Kidney (tissue), 14 donors: ENCODE data around the gene UBE2F. TPM values are rescaled to one million over a fixed set of nuclear protein-coding genes. Genes with fewer than 3 reads are reported as not detected.

Experiments
- DNase-seq, 5 donors: peaks; one replicate each; pipeline ENCODE4 v3.0.0-alpha.2; 2013 to 2020
- FAIRE-seq: peaks from 2 replicates; lab custom pipeline; 2012; peaks lifted over from hg19 to GRCh38; lab: Jason Lieb, UNC
- H3K27ac ChIP-seq, 2 donors: one replicate each; pipeline ENCODE4 v1.7.0; 2013; ENCODE audit warnings: low read depth in 2 of 2, low read length in 2 of 2, inconsistent platforms in 1 of 2
- H3K27me3 ChIP-seq: one replicate; pipeline ENCODE4 v1.7.1; 2013; ENCODE audit warnings: low read length, inconsistent platforms; ENCODE audit not compliant: control insufficient read depth, insufficient read depth
- H3K36me3 ChIP-seq, 3 donors: one replicate each; pipeline versions ENCODE4 v1.7.0 to v1.7.1; 2013; ENCODE audit warnings: low read length in 3 of 3, control low read depth in 1 of 3, inconsistent platforms in 1 of 3; ENCODE audit not compliant: insufficient read depth in 3 of 3, control insufficient read depth in 2 of 3
- H3K4me1 ChIP-seq, 3 donors: one replicate each; pipeline versions ENCODE4 v1.7.0 to v1.7.1; 2013; ENCODE audit warnings: low read length in 3 of 3, inconsistent platforms in 1 of 3, low read depth in 1 of 3; ENCODE audit not compliant: control insufficient read depth in 2 of 3, insufficient read depth in 2 of 3
- H3K4me3 ChIP-seq, 3 donors: one replicate each; pipeline versions ENCODE4 v1.7.0 to v1.8.1; 2013; ENCODE audit warnings: low read length in 3 of 3, control low read depth in 1 of 3, inconsistent platforms in 1 of 3
- H3K9ac ChIP-seq, 3 donors: one replicate each; pipeline versions ENCODE4 v1.7.0 to v1.7.1; 2013; ENCODE audit warnings: low read length in 3 of 3, control low read depth in 1 of 3, inconsistent platforms in 1 of 3
- H3K9me3 ChIP-seq, 3 donors: one replicate each; pipeline versions ENCODE4 v1.7.0 to v1.7.1; 2013; ENCODE audit warnings: low read length in 3 of 3, control low read depth in 1 of 3, inconsistent platforms in 1 of 3; ENCODE audit not compliant: control insufficient read depth in 2 of 3, insufficient read depth in 1 of 3
- CTCF ChIP-seq: IDR thresholded peaks from 3 replicates; pipeline ENCODE4 v1.5.1; 2012; ENCODE audit warnings: mild to moderate bottlenecking, moderate library complexity, borderline replicate concordance; ENCODE audit not compliant: insufficient read depth; ENCODE audit errors: extremely low read depth
- intact Hi-C: fragments of 100-400 bp; cut with DNase I; formaldehyde crosslinking; loops from one replicate; pipeline ENCODE4 v1.11.1; 2022
- polyA plus RNA-seq: library from polyadenylated mRNA; stranded (reverse); fragments of 350-450 nt; fragmentation: Illumina TruSeq; extraction: RNeasy Lipid Tissue Mini Kit (QIAGEN cat#74804); gene quantifications from one replicate; pipeline ENCODE4 v1.2.3, GENCODE V29; 2014; ENCODE audit warnings: low read depth, low replicate concordance; ENCODE audit not compliant: insufficient read depth
- total RNA-seq: library from RNA; stranded (reverse); fragmentation: NEBNext Ultra II Directional; extraction: Animal tissue kit (Norgen Biotek cat#: 25700); gene quantifications from one replicate; pipeline ENCODE4 v1.2.1, GENCODE V29; 2021
- donor health status: control.
- donor health status: control.
- donor health status: control.
- donor health status: control.
- donor health status: control.
- donor health status: DM: yes; HTN: yes; CAD: no.
- donor health status: Normal renal cell carcinoma (clear cell type).

UBE2F gene
- total and polyA plus RNA-seq, 2 donors from 2014 or later, result 34.5 to 68.7 TPM

DNA sequence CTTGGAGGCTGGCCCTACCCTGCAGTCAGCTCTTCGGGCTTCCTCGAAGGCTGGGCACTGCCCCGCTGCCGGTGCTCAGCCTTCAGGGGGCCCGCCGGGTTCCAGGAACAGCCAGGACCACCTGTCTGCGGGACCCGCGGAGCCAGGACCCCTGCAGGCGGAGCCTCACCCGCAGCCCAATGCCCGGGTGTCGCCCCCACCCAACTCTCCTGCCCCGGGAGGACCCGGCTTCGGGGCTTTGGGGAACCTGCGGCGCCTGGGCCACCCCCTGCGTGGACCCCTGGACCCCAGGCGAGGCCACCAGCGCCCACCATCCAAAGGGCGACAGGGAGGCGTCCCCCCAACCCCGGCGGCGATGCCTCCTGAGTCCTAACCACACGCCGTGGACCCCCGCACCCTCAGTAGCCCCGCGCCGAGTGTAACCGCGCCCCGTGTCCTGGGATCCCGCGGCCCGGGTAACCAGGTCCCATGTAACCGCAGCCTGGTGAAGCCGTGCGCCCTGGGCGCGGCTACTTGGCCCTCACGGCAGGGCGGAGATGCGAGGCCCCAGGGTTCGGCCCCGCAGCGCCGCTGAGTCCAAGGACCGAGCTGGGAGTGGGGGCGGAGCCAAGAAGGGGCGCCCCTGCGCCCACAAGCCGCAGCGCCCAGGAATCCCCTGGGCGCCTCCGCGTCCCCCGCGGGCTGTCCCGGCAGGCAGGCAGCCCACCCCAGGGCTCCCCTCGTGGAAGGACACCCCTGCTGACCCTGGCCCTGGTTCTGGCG lies 11.0 kb upstream of the UBE2F start:
- peaks cover 0 to 2% (median 0%) of the 10 kb centered on the region in 3 donors for H3K4me1 ChIP-seq
- no peak overlapping the region for H3K4me3 ChIP-seq
- DNase-seq, result peak in 3 of 5 donors; percentile 13 to 34 (median 25)
- H3K36me3 ChIP-seq, result no peaks in the 10 kb centered on the region
- H3K27ac ChIP-seq, result no peak overlapping the region
- intact Hi-C loops, result no loop called here
- H3K9ac ChIP-seq, result no peak overlapping the region
- TF ChIP-seq CTCF, result no peak
- FAIRE-seq, result no peak
- no peaks in the 10 kb centered on the region for H3K9me3 ChIP-seq
- peaks cover 2% of the 10 kb centered on the region for H3K27me3 ChIP-seq

GRCh38 chr2:237956402-237956736 lies 10.4 kb upstream of the UBE2F start:
- DNase-seq, result peak in 4 of 5 donors; percentile 14 to 48 (median 22)

GRCh38 chr2:237961637-237962036 lies 5.2 kb upstream of the UBE2F start:
- DNase-seq (no peak), FAIRE-seq (no peak)
- Histone ChIP-seq H3K9ac (no peak overlapping the region), H3K4me3 (no peak overlapping the region), H3K4me1 (no peaks in the 10 kb centered on the region), H3K36me3 (no peaks in the 10 kb centered on the region), H3K9me3 (peaks cover 0 to 15% (median 0%) of the 10 kb centered on the region in 3 donors), H3K27ac (no peak overlapping the region), H3K27me3 (no peaks in the 10 kb centered on the region)
- intact Hi-C loops, result no loop called here
- no peak for TF ChIP-seq CTCF

More at GRCh38 chr2:237956402-237956736, 10.4 kb upstream of the UBE2F start:
- peaks cover 0 to under 1% (median 0%) of the 10 kb centered on the region in 3 donors for H3K9me3 ChIP-seq
- no peak overlapping the region for H3K4me3 ChIP-seq
- intact Hi-C loops, result no loop called here
- TF ChIP-seq CTCF, result no peak
- H3K4me1 ChIP-seq, result peaks cover 0 to 2% (median 0%) of the 10 kb centered on the region in 3 donors
- H3K36me3 ChIP-seq, result no peaks in the 10 kb centered on the region
- H3K27ac ChIP-seq, result no peak overlapping the region
- no peak overlapping the region for H3K9ac ChIP-seq
- H3K27me3 ChIP-seq, result peaks cover 2% of the 10 kb centered on the region
- FAIRE-seq, result no peak
